ENCODE measurements around the gene OGDHL.
"Not testable (repeated sequence)": the region's sequence is repeated elsewhere in the genome, so short reads cannot be mapped to it uniquely, and the experiment has no call there.

The OGDHL gene

DNA sequence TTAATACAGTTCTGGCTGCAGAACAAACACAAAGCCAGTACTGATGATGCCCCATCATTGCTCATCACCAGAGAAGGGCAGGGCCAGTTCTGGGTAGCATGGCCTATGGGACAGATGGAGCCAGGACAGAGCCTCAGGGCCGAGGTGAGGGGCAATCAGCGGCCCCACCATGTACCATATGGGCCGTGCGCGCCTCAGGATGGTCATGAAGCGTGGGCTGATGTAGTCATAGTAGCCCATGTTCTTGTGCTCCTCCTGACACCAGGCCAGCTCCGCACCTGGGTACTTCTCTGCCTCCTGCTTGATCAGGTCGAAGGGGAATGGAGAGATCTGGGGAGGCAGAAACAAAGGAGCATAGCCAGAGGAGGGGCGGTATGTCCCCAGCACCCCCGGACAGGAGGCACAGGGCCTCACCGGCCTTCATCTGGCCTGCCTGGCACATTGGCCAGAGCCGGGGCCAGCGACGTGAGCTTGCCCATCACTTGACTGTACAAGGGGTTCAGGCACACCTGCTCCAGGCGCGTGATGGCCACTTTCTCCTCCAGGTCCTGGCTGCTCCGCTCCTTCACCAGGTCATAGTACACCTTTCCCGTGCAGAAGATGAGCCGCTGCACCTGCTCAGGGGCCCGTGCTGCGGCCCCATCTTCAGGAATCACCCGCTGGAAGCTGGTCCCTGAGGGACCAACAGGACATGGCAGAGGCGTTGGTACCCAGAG, 26.1 kb downstream of the OGDHL start:
- Histone ChIP-seq H2AFZ (no peak overlapping the region), H3K4me3 (ENCODE audit: low read depth, low read length) (no peak overlapping the region), H3K9me3 (ENCODE audit: control insufficient read depth, low read length) (no peaks in the 10 kb centered on the region), H3K36me3 (ENCODE audit: control insufficient read depth, insufficient read depth, low read length) (no peaks in the 10 kb centered on the region), H3K4me1 (no peaks in the 10 kb centered on the region), H3K4me2 (ENCODE audit: low read length) (no peak overlapping the region), H3K27me3 (ENCODE audit: control insufficient read depth, insufficient read depth, low read length) (no peaks in the 10 kb centered on the region), H3K9ac (no peak overlapping the region), H3K27ac (no peak overlapping the region), H3K79me2 (no peaks in the 10 kb centered on the region)
- TF ChIP-seq CTCF (IDR thresholded peaks at IDR 0.05), result no peak

DNA sequence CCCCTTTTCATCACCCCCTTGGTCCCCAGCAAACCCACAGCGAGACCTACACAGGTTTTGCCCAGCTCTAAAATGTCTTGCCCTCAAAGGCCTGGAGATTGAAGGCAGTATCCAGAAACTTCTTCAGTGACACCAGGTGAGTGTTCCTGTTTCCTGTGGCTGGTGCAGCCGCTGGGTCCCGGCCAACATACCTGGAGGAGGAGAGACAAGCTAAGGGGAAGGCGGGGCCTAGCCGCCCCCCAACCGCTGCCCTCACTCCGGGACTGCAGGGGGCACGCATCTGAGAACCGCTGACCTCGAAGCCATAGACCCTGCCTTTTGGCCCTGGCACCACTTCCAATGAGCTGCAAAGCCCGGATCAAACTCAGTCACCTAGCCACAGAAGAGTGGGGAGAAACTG, 27.0 kb downstream of the OGDHL start:
- H3K27me3 ChIP-seq (ENCODE audit: control insufficient read depth, insufficient read depth, low read length), result no peaks in the 10 kb centered on the region
- no peaks in the 10 kb centered on the region for H3K36me3 ChIP-seq (ENCODE audit: control insufficient read depth, insufficient read depth, low read length)
- H3K9me3 ChIP-seq (ENCODE audit: control insufficient read depth, low read length), result no peaks in the 10 kb centered on the region
- no peak overlapping the region for H3K9ac ChIP-seq
- no peak overlapping the region for H2AFZ ChIP-seq
- no peaks in the 10 kb centered on the region for H3K4me1 ChIP-seq
- no peak overlapping the region for H3K4me2 ChIP-seq (ENCODE audit: low read length)
- no peak overlapping the region for H3K4me3 ChIP-seq (ENCODE audit: low read depth, low read length)
- TF ChIP-seq CTCF (IDR thresholded peaks at IDR 0.05), result no peak
- H3K27ac ChIP-seq, result no peak overlapping the region
- H3K79me2 ChIP-seq, result no peaks in the 10 kb centered on the region

DNA sequence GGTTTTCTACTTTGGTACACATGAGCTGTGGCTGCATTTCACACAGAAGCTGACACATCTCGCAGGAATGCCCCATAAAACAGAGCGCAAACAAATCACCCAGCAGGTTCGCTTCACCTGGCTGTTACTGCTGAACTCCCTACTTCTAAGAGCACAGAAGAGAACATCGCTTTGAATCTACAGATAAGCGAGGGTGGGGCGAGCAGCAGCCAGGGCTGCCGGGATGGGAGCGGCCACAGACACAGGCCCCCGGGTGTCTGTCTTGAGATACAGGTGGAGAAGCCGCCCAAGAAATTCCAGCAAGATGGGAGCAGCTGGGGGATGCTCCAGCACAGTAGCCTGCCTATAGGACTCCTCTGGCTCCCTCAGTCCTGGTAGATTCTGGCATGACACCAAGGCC, 27.4 kb downstream of the OGDHL start:
- H3K9me3 ChIP-seq (ENCODE audit: control insufficient read depth, low read length), result no peaks in the 10 kb centered on the region
- no peak overlapping the region for H3K4me2 ChIP-seq (ENCODE audit: low read length)
- no peak overlapping the region for H3K27ac ChIP-seq
- no peak overlapping the region for H3K9ac ChIP-seq
- H3K79me2 ChIP-seq, result no peaks in the 10 kb centered on the region
- H2AFZ ChIP-seq, result no peak overlapping the region
- no peak overlapping the region for H3K4me3 ChIP-seq (ENCODE audit: low read depth, low read length)
- no peaks in the 10 kb centered on the region for H3K27me3 ChIP-seq (ENCODE audit: control insufficient read depth, insufficient read depth, low read length)
- H3K36me3 ChIP-seq (ENCODE audit: control insufficient read depth, insufficient read depth, low read length), result no peaks in the 10 kb centered on the region
- TF ChIP-seq CTCF (IDR thresholded peaks at IDR 0.05), result no peak
- H3K4me1 ChIP-seq, result no peaks in the 10 kb centered on the region

GRCh38 chr10:49733866-49734265, 28.3 kb downstream of the OGDHL start:
- no peak for TF ChIP-seq CTCF (IDR thresholded peaks at IDR 0.05)
- H3K36me3 ChIP-seq (ENCODE audit: control insufficient read depth, insufficient read depth, low read length), result no peaks in the 10 kb centered on the region

GRCh38 chr10:49726593-49726992, 35.5 kb downstream of the OGDHL start:
- Histone ChIP-seq H3K79me2 (no peaks in the 10 kb centered on the region), H3K4me1 (no peaks in the 10 kb centered on the region), H3K4me3 (ENCODE audit: low read depth, low read length) (no peak overlapping the region), H3K4me2 (ENCODE audit: low read length) (no peak overlapping the region), H3K36me3 (ENCODE audit: control insufficient read depth, insufficient read depth, low read length) (no peaks in the 10 kb centered on the region), H3K9ac (no peak overlapping the region), H3K27ac (no peak overlapping the region), H3K27me3 (ENCODE audit: control insufficient read depth, insufficient read depth, low read length) (no peaks in the 10 kb centered on the region), H2AFZ (no peak overlapping the region), H3K9me3 (ENCODE audit: control insufficient read depth, low read length) (peaks cover 4% of the 10 kb centered on the region)
- no peak for TF ChIP-seq CTCF (IDR thresholded peaks at IDR 0.05)

More at GRCh38 chr10:49733866-49734265, 28.3 kb downstream of the OGDHL start:
- Histone ChIP-seq H3K4me1 (no peaks in the 10 kb centered on the region), H3K9me3 (ENCODE audit: control insufficient read depth, low read length) (no peaks in the 10 kb centered on the region), H3K27me3 (ENCODE audit: control insufficient read depth, insufficient read depth, low read length) (no peaks in the 10 kb centered on the region), H3K79me2 (no peaks in the 10 kb centered on the region), H2AFZ (no peak overlapping the region), H3K4me2 (ENCODE audit: low read length) (no peak overlapping the region), H3K9ac (no peak overlapping the region), H3K27ac (no peak overlapping the region), H3K4me3 (ENCODE audit: low read depth, low read length) (no peak overlapping the region)

GRCh38 chr10:49715157-49715556, 47.0 kb downstream of the OGDHL start:
- H3K79me2 ChIP-seq; H2AFZ ChIP-seq; H3K27me3 ChIP-seq (ENCODE audit: control insufficient read depth, insufficient read depth, low read length); H3K9ac ChIP-seq; H3K27ac ChIP-seq; H3K9me3 ChIP-seq (ENCODE audit: control insufficient read depth, low read length); H3K4me3 ChIP-seq (ENCODE audit: low read depth, low read length); H3K4me2 ChIP-seq (ENCODE audit: low read length); H3K36me3 ChIP-seq (ENCODE audit: control insufficient read depth, insufficient read depth, low read length): not testable (repeated sequence)
- H3K4me1 ChIP-seq, result peaks cover 13% of the 10 kb centered on the region
